Sciatic nerve (tissue), 2 donors: ENCODE results near the gene MGAT4C. TPM values are rescaled to one million over a fixed set of nuclear protein-coding genes. Genes with fewer than 3 reads are reported as not detected.
"Not testable (repeated sequence)": the region's sequence is repeated elsewhere in the genome, so short reads cannot be mapped to it uniquely, and the experiment has no call there.

ENCODE experiments used
- ATAC-seq: fragments of 200-7000 bp; cut with Tn5 transposase; one replicate; pipeline ENCODE4 v1.9.1; 2020; ENCODE audit warnings: mild to moderate bottlenecking, moderate library complexity
- DNase-seq: peaks from one replicate; pipeline ENCODE4 v3.0.0-alpha.2; 2020; ENCODE audit warnings: low spot score
- intact Hi-C: fragments of 100-400 bp; cut with DNase I; formaldehyde crosslinking; loops from one replicate; pipeline ENCODE4 v1.14.2; 2022
- total RNA-seq: library from RNA; stranded (reverse); fragmentation: NEBNext Ultra II Directional; extraction: Animal tissue kit (Norgen Biotek cat#: 25700); gene quantifications from one replicate; pipeline ENCODE4 v1.2.1, GENCODE V29; 2021
- donor health status: DM: no; HTN: no; CAD: no.
- donor health status: DM: no; HTN: no; CAD: no.

The MGAT4C gene
- 0.71 TPM for total RNA-seq

- no peak for DNase-seq
- intact Hi-C loops = no loop called here
- no peak for ATAC-seq
These were observed at the start of gene MGAT4C for GRCh38 chr12:86256163-86256562. TSS of gene MGAT4C (minus strand) at chr12:86256391.

GRCh38 chr12:86296396-86296795 lies 40.2 kb upstream of the MGAT4C start:
- DNase-seq, ATAC-seq, intact Hi-C loops: not testable (repeated sequence)

GRCh38 chr12:86293682-86294240 lies 37.6 kb upstream of the MGAT4C start:
- DNase-seq = no peak
- ATAC-seq = no peak
- intact Hi-C loops = no loop called here

- DNase-seq = no peak
- intact Hi-C loops = no loop called here
- ATAC-seq = no peak
These were observed 36.3 kb upstream of the MGAT4C start for GRCh38 chr12:86292480-86292879.

GRCh38 chr12:86290615-86291014 lies 34.4 kb upstream of the MGAT4C start:
- DNase-seq (no peak), ATAC-seq (no peak)
- intact Hi-C loops = no loop called here

GRCh38 chr12:86286119-86286518 lies 29.9 kb upstream of the MGAT4C start:
- intact Hi-C loops = no loop called here
- ATAC-seq = no peak

GRCh38 chr12:86283620-86284019 lies 27.4 kb upstream of the MGAT4C start:
- DNase-seq = no peak
- intact Hi-C loops = no loop called here
- ATAC-seq = no peak

More at GRCh38 chr12:86286119-86286518, 29.9 kb upstream of the MGAT4C start:
- no peak for DNase-seq

- ATAC-seq (no peak), DNase-seq (no peak)
- intact Hi-C loops = no loop called here
These were observed 19.2 kb upstream of the MGAT4C start for GRCh38 chr12:86275356-86275755.

GRCh38 chr12:86265329-86265695 lies 9.1 kb upstream of the MGAT4C start:
- DNase-seq (no peak), ATAC-seq (no peak)
- intact Hi-C loops = no loop called here

- intact Hi-C loops = no loop called here
These were observed 8.5 kb upstream of the MGAT4C start for GRCh38 chr12:86264451-86265328.

GRCh38 chr12:86261578-86261977 lies 5.4 kb upstream of the MGAT4C start:
- DNase-seq = no peak
- intact Hi-C loops = no loop called here
- no peak for ATAC-seq

More at GRCh38 chr12:86264451-86265328, 8.5 kb upstream of the MGAT4C start:
- DNase-seq (peak; percentile 49), ATAC-seq (peak; percentile 39)

GRCh38 chr12:86261142-86261541 lies 5.0 kb upstream of the MGAT4C start:
- DNase-seq (no peak), ATAC-seq (no peak)
- intact Hi-C loops = no loop called here

- ATAC-seq (no peak), DNase-seq (no peak)
- intact Hi-C loops = no loop called here
These were observed 4.0 kb upstream of the MGAT4C start for GRCh38 chr12:86260183-86260582.

GRCh38 chr12:86257134-86257533 lies 943 bp upstream of the MGAT4C start:
- intact Hi-C loops = no loop called here
- no peak for ATAC-seq

GRCh38 chr12:86254399-86255107 lies 1.6 kb downstream of the MGAT4C start:
- no peak for ATAC-seq
- intact Hi-C loops = no loop called here
- no peak for DNase-seq

More at GRCh38 chr12:86257134-86257533, 943 bp upstream of the MGAT4C start:
- DNase-seq = no peak

- intact Hi-C loops = no loop called here
- ATAC-seq (no peak), DNase-seq (no peak)
These were observed 6.3 kb downstream of the MGAT4C start for GRCh38 chr12:86249851-86250250.

GRCh38 chr12:86249276-86249675 lies 6.9 kb downstream of the MGAT4C start:
- intact Hi-C loops = no loop called here
- ATAC-seq = no peak

GRCh38 chr12:86247871-86248270 lies 8.3 kb downstream of the MGAT4C start:
- intact Hi-C loops = no loop called here
- no peak for ATAC-seq
- no peak for DNase-seq

More at GRCh38 chr12:86249276-86249675, 6.9 kb downstream of the MGAT4C start:
- DNase-seq = no peak

GRCh38 chr12:86241600-86241999 lies 14.6 kb downstream of the MGAT4C start:
- ATAC-seq (no peak), DNase-seq (no peak)
- intact Hi-C loops = no loop called here

- ATAC-seq (no peak), DNase-seq (no peak)
- intact Hi-C loops = no loop called here
These were observed 21.8 kb downstream of the MGAT4C start for GRCh38 chr12:86234316-86234855.
